ENCODE data around the gene RBM12. TPM values are rescaled to one million over a fixed set of nuclear protein-coding genes. Genes with fewer than 3 reads are reported as not detected.

The RBM12 gene
- polyA plus RNA-seq, 1 donor from 2014 or later, result 53.9 TPM

DNA sequence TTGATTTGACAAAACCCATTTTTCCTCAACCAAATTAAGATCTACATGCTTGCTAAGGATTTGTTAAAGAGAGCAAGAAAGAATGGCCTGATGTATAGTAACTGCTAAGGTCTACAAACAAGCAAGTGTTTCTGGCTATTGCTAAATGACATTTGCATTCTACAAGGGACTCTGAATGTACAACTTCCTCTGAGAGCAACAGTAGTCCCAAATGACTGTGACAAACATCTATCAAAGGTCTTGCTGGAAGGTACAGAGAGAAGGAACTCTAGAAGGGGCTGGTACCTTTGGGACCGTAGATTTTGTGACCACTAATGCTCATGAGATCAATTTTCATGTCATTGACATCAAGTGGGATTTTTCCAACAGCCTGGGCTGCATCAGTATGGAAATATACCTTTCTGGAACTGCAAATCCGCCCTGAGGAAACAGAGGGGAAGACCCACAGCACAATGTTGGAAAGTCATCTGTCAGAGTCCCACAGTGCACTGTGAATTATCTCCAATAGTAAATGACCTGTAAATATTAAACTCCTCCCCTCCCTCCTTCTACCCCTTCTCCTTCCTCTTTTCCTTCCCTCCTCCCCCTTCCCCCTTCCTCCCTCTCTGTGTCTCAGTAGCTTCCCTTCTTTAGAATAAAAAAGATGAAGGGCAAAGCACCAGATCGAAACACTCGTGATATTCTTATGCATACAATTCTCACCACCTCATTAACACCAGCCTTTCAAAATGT lies 15.9 kb upstream of the RBM12 start:
- no peak overlapping the region for H3K4me3 ChIP-seq (ENCODE audit: low read length)
- H3K79me2 ChIP-seq (replicated peaks; ENCODE audit: insufficient read depth, low read length), result no peaks in the 10 kb centered on the region
- TF ChIP-seq TAF1 (IDR thresholded peaks at IDR 0.05; ENCODE audit: low read depth), result no peak
- no peak for TF ChIP-seq SMC3 (conservative IDR thresholded peaks at IDR 0.05; ENCODE audit: poor library complexity)
- TF ChIP-seq, protein P1, sequence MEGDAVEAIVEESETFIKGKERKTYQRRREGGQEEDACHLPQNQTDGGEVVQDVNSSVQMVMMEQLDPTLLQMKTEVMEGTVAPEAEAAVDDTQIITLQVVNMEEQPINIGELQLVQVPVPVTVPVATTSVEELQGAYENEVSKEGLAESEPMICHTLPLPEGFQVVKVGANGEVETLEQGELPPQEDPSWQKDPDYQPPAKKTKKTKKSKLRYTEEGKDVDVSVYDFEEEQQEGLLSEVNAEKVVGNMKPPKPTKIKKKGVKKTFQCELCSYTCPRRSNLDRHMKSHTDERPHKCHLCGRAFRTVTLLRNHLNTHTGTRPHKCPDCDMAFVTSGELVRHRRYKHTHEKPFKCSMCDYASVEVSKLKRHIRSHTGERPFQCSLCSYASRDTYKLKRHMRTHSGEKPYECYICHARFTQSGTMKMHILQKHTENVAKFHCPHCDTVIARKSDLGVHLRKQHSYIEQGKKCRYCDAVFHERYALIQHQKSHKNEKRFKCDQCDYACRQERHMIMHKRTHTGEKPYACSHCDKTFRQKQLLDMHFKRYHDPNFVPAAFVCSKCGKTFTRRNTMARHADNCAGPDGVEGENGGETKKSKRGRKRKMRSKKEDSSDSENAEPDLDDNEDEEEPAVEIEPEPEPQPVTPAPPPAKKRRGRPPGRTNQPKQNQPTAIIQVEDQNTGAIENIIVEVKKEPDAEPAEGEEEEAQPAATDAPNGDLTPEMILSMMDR (IDR thresholded peaks at IDR 0.05; ENCODE audit: poor library complexity, severe bottlenecking), result no peak
- TF ChIP-seq, protein P2, sequence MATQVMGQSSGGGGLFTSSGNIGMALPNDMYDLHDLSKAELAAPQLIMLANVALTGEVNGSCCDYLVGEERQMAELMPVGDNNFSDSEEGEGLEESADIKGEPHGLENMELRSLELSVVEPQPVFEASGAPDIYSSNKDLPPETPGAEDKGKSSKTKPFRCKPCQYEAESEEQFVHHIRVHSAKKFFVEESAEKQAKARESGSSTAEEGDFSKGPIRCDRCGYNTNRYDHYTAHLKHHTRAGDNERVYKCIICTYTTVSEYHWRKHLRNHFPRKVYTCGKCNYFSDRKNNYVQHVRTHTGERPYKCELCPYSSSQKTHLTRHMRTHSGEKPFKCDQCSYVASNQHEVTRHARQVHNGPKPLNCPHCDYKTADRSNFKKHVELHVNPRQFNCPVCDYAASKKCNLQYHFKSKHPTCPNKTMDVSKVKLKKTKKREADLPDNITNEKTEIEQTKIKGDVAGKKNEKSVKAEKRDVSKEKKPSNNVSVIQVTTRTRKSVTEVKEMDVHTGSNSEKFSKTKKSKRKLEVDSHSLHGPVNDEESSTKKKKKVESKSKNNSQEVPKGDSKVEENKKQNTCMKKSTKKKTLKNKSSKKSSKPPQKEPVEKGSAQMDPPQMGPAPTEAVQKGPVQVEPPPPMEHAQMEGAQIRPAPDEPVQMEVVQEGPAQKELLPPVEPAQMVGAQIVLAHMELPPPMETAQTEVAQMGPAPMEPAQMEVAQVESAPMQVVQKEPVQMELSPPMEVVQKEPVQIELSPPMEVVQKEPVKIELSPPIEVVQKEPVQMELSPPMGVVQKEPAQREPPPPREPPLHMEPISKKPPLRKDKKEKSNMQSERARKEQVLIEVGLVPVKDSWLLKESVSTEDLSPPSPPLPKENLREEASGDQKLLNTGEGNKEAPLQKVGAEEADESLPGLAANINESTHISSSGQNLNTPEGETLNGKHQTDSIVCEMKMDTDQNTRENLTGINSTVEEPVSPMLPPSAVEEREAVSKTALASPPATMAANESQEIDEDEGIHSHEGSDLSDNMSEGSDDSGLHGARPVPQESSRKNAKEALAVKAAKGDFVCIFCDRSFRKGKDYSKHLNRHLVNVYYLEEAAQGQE (IDR thresholded peaks at IDR 0.05; ENCODE audit: borderline replicate concordance), result no peak
- no peak for TF ChIP-seq MXI1 (conservative IDR thresholded peaks at IDR 0.05; ENCODE audit: poor library complexity, severe bottlenecking)
- TF ChIP-seq POLR2AphosphoS5 (IDR thresholded peaks at IDR 0.05), result no peak
- TF ChIP-seq RAD21 (conservative IDR thresholded peaks at IDR 0.05), result no peak
- TF ChIP-seq EZH2 (IDR thresholded peaks at IDR 0.05; ENCODE audit: borderline replicate concordance, insufficient read depth, low read length, poor library complexity, severe bottlenecking), result no peak
- no peak for TF ChIP-seq EP300 (conservative IDR thresholded peaks at IDR 0.05; ENCODE audit: poor library complexity, severe bottlenecking)
- no peaks in the 10 kb centered on the region for H3K9me3 ChIP-seq (ENCODE audit: low read length)
- no peaks in the 10 kb centered on the region for H4K20me1 ChIP-seq (ENCODE audit: insufficient read depth)
- no peak overlapping the region for H3K9ac ChIP-seq (ENCODE audit: low read length)
- no peaks in the 10 kb centered on the region for H3F3A ChIP-seq (ENCODE audit: insufficient read depth, low read length, poor library complexity, severe bottlenecking)
- H3K4me2 ChIP-seq (ENCODE audit: low read length), result no peak overlapping the region
- no peaks in the 10 kb centered on the region for H3K27me3 ChIP-seq (ENCODE audit: insufficient read depth, low read depth, low read length)
- H3K36me3 ChIP-seq (ENCODE audit: insufficient read depth, low read length), result peaks cover 5% of the 10 kb centered on the region
- H3K9me2 ChIP-seq (ENCODE audit: insufficient read depth, low read length), result no peaks in the 10 kb centered on the region
- H2AFZ ChIP-seq (ENCODE audit: low read depth, low read length), result no peak overlapping the region
- H3K27ac ChIP-seq (ENCODE audit: low read length), result no peak overlapping the region

DNA sequence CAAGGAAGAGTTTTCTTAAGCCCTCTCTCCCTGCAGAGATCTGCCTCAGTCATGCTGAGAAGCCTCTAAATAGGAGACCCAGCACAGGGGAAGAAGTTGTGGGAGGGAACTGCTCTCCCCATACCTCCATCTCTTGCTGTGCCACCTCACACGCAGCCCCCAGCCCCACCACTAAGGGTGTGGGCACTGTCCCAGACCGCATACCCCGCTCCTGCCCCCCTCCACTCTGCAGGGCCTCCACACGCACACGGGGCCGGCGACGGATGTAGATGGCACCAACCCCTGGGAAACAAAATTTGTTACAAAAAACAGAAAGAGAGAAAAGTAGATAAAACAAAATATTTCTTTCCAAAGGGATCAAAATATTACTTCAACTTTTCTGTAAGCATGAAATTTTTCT lies 10.2 kb upstream of the RBM12 start:
- Histone ChIP-seq H2AFZ (ENCODE audit: low read depth, low read length) (no peak overlapping the region), H3K79me2 (replicated peaks; ENCODE audit: insufficient read depth, low read length) (no peaks in the 10 kb centered on the region), H3K36me3 (ENCODE audit: insufficient read depth, low read length) (peaks cover 7% of the 10 kb centered on the region), H3K9me3 (ENCODE audit: low read length) (no peaks in the 10 kb centered on the region), H3K9ac (ENCODE audit: low read length) (no peak overlapping the region), H3K9me2 (ENCODE audit: insufficient read depth, low read length) (no peaks in the 10 kb centered on the region), H3K4me3 (ENCODE audit: low read length) (no peak overlapping the region), H3K27ac (ENCODE audit: low read length) (no peak overlapping the region), H3K27me3 (ENCODE audit: insufficient read depth, low read depth, low read length) (no peaks in the 10 kb centered on the region), H4K20me1 (ENCODE audit: insufficient read depth) (no peaks in the 10 kb centered on the region), H3F3A (ENCODE audit: insufficient read depth, low read length, poor library complexity, severe bottlenecking) (no peaks in the 10 kb centered on the region), H3K4me2 (ENCODE audit: low read length) (no peak overlapping the region)
- TF ChIP-seq, protein P1 (IDR thresholded peaks at IDR 0.05; ENCODE audit: poor library complexity, severe bottlenecking), result no peak
- no peak for TF ChIP-seq MXI1 (conservative IDR thresholded peaks at IDR 0.05; ENCODE audit: poor library complexity, severe bottlenecking)
- no peak for TF ChIP-seq EZH2 (IDR thresholded peaks at IDR 0.05; ENCODE audit: borderline replicate concordance, insufficient read depth, low read length, poor library complexity, severe bottlenecking)
- TF ChIP-seq POLR2AphosphoS5 (IDR thresholded peaks at IDR 0.05), result no peak
- TF ChIP-seq, protein P2 (IDR thresholded peaks at IDR 0.05; ENCODE audit: borderline replicate concordance), result no peak
- TF ChIP-seq EP300 (conservative IDR thresholded peaks at IDR 0.05; ENCODE audit: poor library complexity, severe bottlenecking), result no peak
- no peak for TF ChIP-seq TAF1 (IDR thresholded peaks at IDR 0.05; ENCODE audit: low read depth)
- no peak for TF ChIP-seq SMC3 (conservative IDR thresholded peaks at IDR 0.05; ENCODE audit: poor library complexity)
- no peak for TF ChIP-seq RAD21 (conservative IDR thresholded peaks at IDR 0.05)

Data from neural cell (in vitro differentiated cells).